Heart left ventricle (tissue), 13 donors: Measurements from ENCODE around the gene TATDN2.

Source experiments
- CTCF ChIP-seq, 12 donors: fragments of 200-600 bp; sonication (generic) in 4 of 12; IDR thresholded peaks; one replicate each; pipeline versions ENCODE4 v1.5.0 to v1.8.0; 2018 to 2022; ENCODE audit warnings: antibody characterized with exemption in 12 of 12, mild to moderate bottlenecking in 5 of 12
- POLR2A ChIP-seq, 2 donors: fragments of 450-650 bp; IDR thresholded peaks; one replicate each; pipeline ENCODE4 v1.6.1; 2017; ENCODE audit warnings: antibody characterized with exemption in 2 of 2, mild to moderate bottlenecking in 2 of 2, moderate library complexity in 2 of 2
- donor health status: ischemic (EF 13 %, LVEDD 7.1; RV severe dilation, severe dysfunction).
- donor health status: DM: no; HTN: yes; CAD: no.
- donor health status: DM: no; HTN: no; CAD: no.
- donor health status: ischemic (EF 25% LVEDD 6.9; RV normal size, moderate dysfunction).
- donor health status: ischemic (EF 25% LVEDD 5.7; RV mildly dilated, moderate dysfunction).
- donor health status: ischemic (EF 35%, LVEDD 5.7; RV mildly dilated, moderate dysfunction).
- donor health status: nonischemic (EF 11% LVEDD 7.7; RV severe dilation, severe dysfunction).
- donor health status: DM: yes; HTN: yes; CAD: no.
- donor health status: PGD.
- donor health status: ischemic (EF 29% LVEDD 5.4; RV normal size, mild dysfunction).
- donor health status: nonischemic (EF 23%, LVEDD 6.1; RV moderate dilation, normal function).

GRCh38 chr3:10280177-10280529 lies 31.9 kb downstream of the TATDN2 start:
- TF ChIP-seq CTCF (IDR thresholded peaks at IDR 0.05) (no peak), POLR2A (IDR thresholded peaks at IDR 0.05) (no peak)
